HepG2 (cell line): ENCODE measurements around the gene EIF1. TPM values are rescaled to one million over a fixed set of nuclear protein-coding genes. Genes with fewer than 3 reads are reported as not detected.

Source experiments
- CEBPZ ChIP-seq: IDR thresholded peaks from 2 replicates; pipeline ENCODE4 v1.6.1; 2012; ENCODE audit warnings: low read length, improper control_type of control experiment
- HNRNPLL ChIP-seq: fragments of 200-400 bp; formaldehyde crosslinking; IDR thresholded peaks from 2 replicates; pipeline ENCODE4 v1.6.1; 2017; ENCODE audit warnings: mild to moderate bottlenecking, low read depth, low read length; ENCODE audit not compliant: poor library complexity, severe bottlenecking
- MAX ChIP-seq: IDR thresholded peaks from 2 replicates; pipeline ENCODE4 v1.6.1; 2012; ENCODE audit warnings: inconsistent platforms
- NCOA1 ChIP-seq: sonication (generic); formaldehyde crosslinking; IDR thresholded peaks from 2 replicates; pipeline ENCODE4 v1.9.0; 2021; ENCODE audit warnings: missing genetic modification reagents
- NFE2L2 ChIP-seq: fragments of 150-350 bp; IDR thresholded peaks from 2 replicates; pipeline ENCODE4 v1.6.1; 2014; ENCODE audit warnings: low read length
- PAF1 ChIP-seq: IDR thresholded peaks from 2 replicates; pipeline ENCODE4 v1.6.1; 2016; ENCODE audit warnings: missing genetic modification reagents, missing compliant biosample characterization
- POLR2A ChIP-seq, 2 experiments: IDR thresholded peaks; 2 replicates each; pipeline ENCODE4 v1.6.1; 2011; ENCODE audit warnings: low read depth in 2 of 2, low read length in 2 of 2, mild to moderate bottlenecking in 1 of 2, moderate library complexity in 1 of 2; ENCODE audit not compliant: insufficient read depth in 1 of 2
- RBFOX2 ChIP-seq: fragments of 200-400 bp; formaldehyde crosslinking; IDR thresholded peaks from 2 replicates; pipeline ENCODE4 v1.6.1; 2017; ENCODE audit warnings: low read depth, mild to moderate bottlenecking, low read length
- RBM22 ChIP-seq: fragments of 200-400 bp; formaldehyde crosslinking; optimal IDR thresholded peaks from 2 replicates; pipeline ENCODE3; 2017; ENCODE audit warnings: mild to moderate bottlenecking, low read length, moderate library complexity
- RFX1 ChIP-seq: fragments of 450-650 bp; IDR thresholded peaks from 2 replicates; pipeline ENCODE4 v1.6.1; 2017
- SMC3 ChIP-seq: IDR thresholded peaks from 2 replicates; pipeline ENCODE4 v1.6.1; 2011; ENCODE audit warnings: low read length, improper control_type of control experiment
- SSRP1 ChIP-seq: IDR thresholded peaks from 2 replicates; pipeline ENCODE4 v1.6.1; 2016; ENCODE audit warnings: control low read depth
- STAG1 ChIP-seq: sonication (generic); formaldehyde crosslinking; IDR thresholded peaks from 2 replicates; pipeline ENCODE4 v1.4.0; 2020; ENCODE audit warnings: missing genetic modification reagents
- TBX2 ChIP-seq: sonication (generic); formaldehyde crosslinking; IDR thresholded peaks from 2 replicates; pipeline ENCODE4 v1.5.0; 2020; ENCODE audit warnings: missing genetic modification reagents, mild to moderate bottlenecking, borderline replicate concordance
- TCF12 ChIP-seq, 2 experiments: fragments of 450-650 bp in 1 of 2; sonication (generic) in 1 of 2; formaldehyde crosslinking in 1 of 2; IDR thresholded peaks; 2 replicates each; pipeline versions ENCODE4 v1.6.1 to v1.8.0; 2017 to 2022; ENCODE audit warnings: antibody characterized with exemption in 1 of 2, mild to moderate bottlenecking in 1 of 2, missing genetic modification reagents in 1 of 2, moderate library complexity in 1 of 2
- ZBTB33 ChIP-seq: sonication (generic); formaldehyde crosslinking; IDR thresholded peaks from 2 replicates; pipeline ENCODE4 v1.4.0; 2020; ENCODE audit warnings: missing genetic modification reagents
- ZBTB7A ChIP-seq: sonication (generic); formaldehyde crosslinking; IDR thresholded peaks from 2 replicates; pipeline ENCODE4 v1.8.0; 2022; ENCODE audit warnings: mild to moderate bottlenecking, missing genetic modification reagents
- ZNF710 ChIP-seq: sonication (generic); formaldehyde crosslinking; IDR thresholded peaks from 2 replicates; pipeline ENCODE4 v1.5.0; 2020; ENCODE audit warnings: mild to moderate bottlenecking, missing genetic modification reagents, borderline replicate concordance
- ZNF878 ChIP-seq: sonication (generic); formaldehyde crosslinking; IDR thresholded peaks from 2 replicates; pipeline ENCODE4 v1.8.1; 2023; ENCODE audit warnings: mild to moderate bottlenecking, missing genetic modification reagents, moderate library complexity
- polyA plus RNA-seq, 8 experiments: library from polyadenylated mRNA; depleted of rRNA in 3 of 8; stranded (reverse) in 7 of 8; unstranded in 1 of 8; fragments of >200 nt; fragmentation: Illumina TruSeq in 4 of 8; extraction: Trizol in 4 of 8; gene quantifications; 2 replicates each; pipeline versions ENCODE4 v1.2.1 to v1.2.3, GENCODE V29; 2011 to 2016; ENCODE audit warnings: low read depth in 4 of 8, missing spikeins in 1 of 8, mixed read lengths in 1 of 8; ENCODE audit not compliant: insufficient read depth in 1 of 8
- total RNA-seq, 5 experiments: library from RNA; depleted of rRNA; stranded (reverse); fragments of >200 nt; fragmentation: Illumina TruSeq; extraction: Trizol; gene quantifications; 2 replicates each; pipeline ENCODE4 v1.2.3, GENCODE V29; 2016; ENCODE audit warnings: low read depth in 1 of 5
- TF ChIP-seq, protein P1 (sequence below): sonication (generic); IDR thresholded peaks from 2 replicates; pipeline ENCODE4 v1.6.1; 2016; ENCODE audit warnings: low read depth, borderline replicate concordance
- TF ChIP-seq, protein P2 (sequence below): sonication (generic); formaldehyde crosslinking; IDR thresholded peaks from 2 replicates; pipeline ENCODE4 v1.8.0; 2022; ENCODE audit warnings: mild to moderate bottlenecking, missing genetic modification reagents, moderate library complexity

The EIF1 gene
- total and polyA plus RNA-seq, 2 of the 13 experiments (the other 11 are each of a cell fraction or from before 2014, with no cell fraction given) = 147 to 517 TPM

DNA sequence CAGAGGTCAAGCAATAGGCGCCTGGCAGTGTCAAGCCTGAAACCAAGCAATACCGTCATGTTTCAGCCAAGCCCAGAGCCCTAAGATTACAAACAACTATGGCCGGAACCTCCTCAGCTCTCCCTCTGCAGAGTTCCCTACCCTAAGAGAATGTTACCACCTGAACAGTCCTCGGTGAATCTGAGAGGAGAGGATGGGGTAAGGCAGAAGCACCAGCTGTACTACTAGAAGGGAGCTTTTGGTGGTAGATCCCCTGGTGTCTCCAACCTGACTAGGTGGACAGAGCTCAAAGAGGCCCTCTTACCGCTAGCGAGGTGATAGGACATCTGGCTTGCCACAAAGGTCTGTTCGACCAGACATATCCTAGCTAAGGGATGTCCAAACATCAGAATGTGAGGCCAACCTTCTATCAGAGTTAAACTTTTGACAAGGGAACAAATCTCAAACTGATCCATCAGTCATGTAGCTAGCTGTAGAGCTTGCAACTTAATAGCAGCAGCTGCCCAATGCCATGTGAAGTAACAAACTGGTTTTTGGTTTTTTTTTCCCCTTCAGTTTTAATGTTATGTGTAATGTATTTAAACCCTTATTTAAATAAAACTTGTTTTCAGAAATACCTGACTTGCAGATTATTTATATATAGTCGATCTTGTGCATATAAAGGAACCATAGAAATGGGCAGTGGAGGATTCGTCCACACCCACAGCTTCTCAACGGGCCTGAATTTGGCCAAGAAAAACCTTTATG lies 2.5 kb downstream of the EIF1 start (continued):
- TF ChIP-seq CEBPZ (no peak), ZNF710 (no peak), ZBTB33 (peak; percentile 71), STAG1 (no peak), HNRNPLL (no peak), NCOA1 (CRISPR knock-in tag) (no peak), ZNF878 (CRISPR knock-in tag) (peak; percentile 52; the same call in 1 of the 2 replicates), RBFOX2 (peak; percentile 67), TCF12 (IDR thresholded peaks at IDR 0.05) (no peak), TCF12 (CRISPR knock-in tag; IDR thresholded peaks at IDR 0.05) (no peak), TBX2 (CRISPR knock-in tag) (no peak), RBM22 (peak; percentile 50), PAF1 (peak; percentile 83; the same call in 1 of the 2 replicates), SSRP1 (CRISPR knock-in tag) (peak; percentile 83; the same call in 1 of the 2 replicates), RFX1 (no peak), ZBTB7A (no peak), NFE2L2 (no peak), MAX (0 out of 2 replicates have a peak, but pooled peaks have one; percentile 13), SMC3 (no peak), POLR2A (IDR thresholded peaks at IDR 0.05; ENCODE audit: insufficient read depth in 1 of 2, low read depth in 2 of 2, low read length in 2 of 2) (peak; percentile 37 to 66; a peak in 3 of 4 replicates)
- TF ChIP-seq, protein P1, sequence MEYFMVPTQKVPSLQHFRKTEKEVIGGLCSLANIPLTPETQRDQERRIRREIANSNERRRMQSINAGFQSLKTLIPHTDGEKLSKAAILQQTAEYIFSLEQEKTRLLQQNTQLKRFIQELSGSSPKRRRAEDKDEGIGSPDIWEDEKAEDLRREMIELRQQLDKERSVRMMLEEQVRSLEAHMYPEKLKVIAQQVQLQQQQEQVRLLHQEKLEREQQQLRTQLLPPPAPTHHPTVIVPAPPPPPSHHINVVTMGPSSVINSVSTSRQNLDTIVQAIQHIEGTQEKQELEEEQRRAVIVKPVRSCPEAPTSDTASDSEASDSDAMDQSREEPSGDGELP = no peak
- TF ChIP-seq, protein P2, sequence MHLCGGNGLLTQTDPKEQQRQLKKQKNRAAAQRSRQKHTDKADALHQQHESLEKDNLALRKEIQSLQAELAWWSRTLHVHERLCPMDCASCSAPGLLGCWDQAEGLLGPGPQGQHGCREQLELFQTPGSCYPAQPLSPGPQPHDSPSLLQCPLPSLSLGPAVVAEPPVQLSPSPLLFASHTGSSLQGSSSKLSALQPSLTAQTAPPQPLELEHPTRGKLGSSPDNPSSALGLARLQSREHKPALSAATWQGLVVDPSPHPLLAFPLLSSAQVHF (CRISPR knock-in tag) = no peak
